ENCODE data around the gene MSMB. TPM values are rescaled to one million over a fixed set of nuclear protein-coding genes. Genes with fewer than 3 reads are reported as not detected.
"Not testable (repeated sequence)": the region's sequence is repeated elsewhere in the genome, so short reads cannot be mapped to it uniquely, and the experiment has no call there.

Gene MSMB
- total RNA-seq, 2 donors from 2014 or later = not detected

DNA sequence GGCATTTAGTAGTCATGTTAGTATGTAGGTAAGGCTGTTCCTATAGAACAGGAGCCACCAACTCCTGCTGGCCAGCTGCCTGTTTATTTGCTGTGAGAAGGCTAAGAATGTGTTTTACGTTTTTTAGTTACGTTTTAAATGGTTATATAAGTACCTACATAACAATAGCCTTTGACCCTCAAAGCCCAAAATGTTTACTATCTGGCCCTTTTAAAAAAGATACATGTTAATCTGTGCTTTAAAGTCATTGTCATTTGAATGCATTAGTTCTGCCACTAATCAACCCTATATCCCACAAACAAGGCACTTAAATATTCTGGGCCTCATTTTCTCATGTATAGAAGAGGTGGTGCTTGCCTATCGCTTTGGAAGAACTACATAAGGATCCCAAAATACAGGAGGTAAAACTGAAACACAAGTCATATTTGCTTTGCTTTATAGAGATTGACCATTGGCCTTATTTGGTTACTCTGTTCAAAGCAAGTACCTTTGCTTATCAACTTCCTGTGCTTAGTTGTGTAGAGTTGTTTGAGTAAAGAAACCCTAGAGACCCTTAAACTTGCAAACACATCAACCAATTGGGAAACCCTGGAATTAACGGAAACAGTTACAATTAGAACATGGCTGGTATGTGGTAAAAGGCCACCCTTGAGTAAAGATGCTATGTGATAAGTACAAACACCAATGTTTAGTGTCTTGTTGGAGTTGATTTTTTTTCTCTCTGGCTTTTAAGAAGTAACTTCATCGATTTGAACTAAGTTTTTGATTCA is 47.9 kb downstream of the MSMB start:
- Histone ChIP-seq H3K36me3 (peaks cover 9% of the 10 kb centered on the region), H3K9me3 (no peaks in the 10 kb centered on the region), H3K27ac (no peak overlapping the region), H3K27me3 (replicated peaks; ENCODE audit: insufficient read depth) (no peaks in the 10 kb centered on the region), H3K4me3 (no peak overlapping the region), H3K4me1 (ENCODE audit: control insufficient read depth in 1 of 2, low read depth in 2 of 2) (no peaks in the 10 kb centered on the region)
- DNase-seq (ENCODE audit: low spot score) (no peak), ATAC-seq (ENCODE audit: insufficient number of reproducible peaks, low FRiP score, low read depth) (no peak)
- TF ChIP-seq, protein P1, sequence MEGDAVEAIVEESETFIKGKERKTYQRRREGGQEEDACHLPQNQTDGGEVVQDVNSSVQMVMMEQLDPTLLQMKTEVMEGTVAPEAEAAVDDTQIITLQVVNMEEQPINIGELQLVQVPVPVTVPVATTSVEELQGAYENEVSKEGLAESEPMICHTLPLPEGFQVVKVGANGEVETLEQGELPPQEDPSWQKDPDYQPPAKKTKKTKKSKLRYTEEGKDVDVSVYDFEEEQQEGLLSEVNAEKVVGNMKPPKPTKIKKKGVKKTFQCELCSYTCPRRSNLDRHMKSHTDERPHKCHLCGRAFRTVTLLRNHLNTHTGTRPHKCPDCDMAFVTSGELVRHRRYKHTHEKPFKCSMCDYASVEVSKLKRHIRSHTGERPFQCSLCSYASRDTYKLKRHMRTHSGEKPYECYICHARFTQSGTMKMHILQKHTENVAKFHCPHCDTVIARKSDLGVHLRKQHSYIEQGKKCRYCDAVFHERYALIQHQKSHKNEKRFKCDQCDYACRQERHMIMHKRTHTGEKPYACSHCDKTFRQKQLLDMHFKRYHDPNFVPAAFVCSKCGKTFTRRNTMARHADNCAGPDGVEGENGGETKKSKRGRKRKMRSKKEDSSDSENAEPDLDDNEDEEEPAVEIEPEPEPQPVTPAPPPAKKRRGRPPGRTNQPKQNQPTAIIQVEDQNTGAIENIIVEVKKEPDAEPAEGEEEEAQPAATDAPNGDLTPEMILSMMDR (IDR thresholded peaks at IDR 0.05) = no peak

DNA sequence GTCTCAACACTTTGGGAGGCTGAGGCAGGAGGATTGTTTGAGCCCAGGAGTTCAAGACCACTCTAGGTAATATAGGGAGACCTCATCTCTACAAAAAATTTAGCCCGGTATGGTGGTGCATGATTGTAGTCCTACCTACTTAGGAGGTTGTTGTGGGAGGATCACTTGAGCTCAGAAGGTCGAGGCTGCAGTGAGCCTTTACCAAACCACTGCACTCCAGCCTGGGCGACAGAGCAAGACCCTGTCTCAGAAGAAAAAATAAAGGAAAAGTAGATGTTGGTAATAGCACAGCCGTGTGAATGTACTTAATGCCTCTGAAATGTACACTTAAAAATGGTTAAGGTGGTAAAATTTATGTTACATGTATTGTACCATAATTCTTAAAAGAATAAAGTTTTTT is 48.5 kb downstream of the MSMB start:
- Histone ChIP-seq H3K9me3 (no peaks in the 10 kb centered on the region), H3K4me3 (no peak overlapping the region), H3K4me1 (ENCODE audit: control insufficient read depth in 1 of 2, low read depth in 2 of 2) (no peaks in the 10 kb centered on the region), H3K27me3 (replicated peaks; ENCODE audit: insufficient read depth) (no peaks in the 10 kb centered on the region), H3K27ac (no peak overlapping the region), H3K36me3 (peaks cover 7% of the 10 kb centered on the region)
- TF ChIP-seq, protein P1 (IDR thresholded peaks at IDR 0.05) = no peak
- DNase-seq (ENCODE audit: low spot score) (no peak), ATAC-seq (ENCODE audit: insufficient number of reproducible peaks, low FRiP score, low read depth) (no peak)

DNA sequence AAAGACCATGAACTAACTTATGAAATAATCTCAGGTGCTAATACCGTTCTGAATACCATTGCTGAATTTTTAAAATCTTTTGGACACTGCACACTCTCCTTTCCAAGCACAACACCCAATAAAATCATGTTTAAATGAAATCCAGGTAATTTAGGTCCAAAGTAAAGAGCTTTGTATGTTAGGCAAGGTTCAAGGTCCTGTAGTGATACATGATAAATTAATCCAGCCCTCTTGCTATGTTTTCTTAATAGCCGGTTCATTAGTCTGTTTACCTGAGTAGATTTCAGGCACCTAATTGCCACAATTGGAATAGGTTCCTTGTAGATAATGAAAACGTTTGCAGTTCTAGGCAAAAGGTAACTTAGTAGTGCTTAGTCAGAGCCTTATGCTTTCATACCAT is 60.5 kb downstream of the MSMB start:
- H3K4me1 ChIP-seq (ENCODE audit: control insufficient read depth in 1 of 2, low read depth in 2 of 2); H3K9me3 ChIP-seq; DNase-seq (ENCODE audit: low spot score); H3K27ac ChIP-seq; H3K4me3 ChIP-seq; ATAC-seq (ENCODE audit: insufficient number of reproducible peaks, low FRiP score, low read depth); H3K27me3 ChIP-seq (replicated peaks; ENCODE audit: insufficient read depth); H3K36me3 ChIP-seq: not testable (repeated sequence)

DNA sequence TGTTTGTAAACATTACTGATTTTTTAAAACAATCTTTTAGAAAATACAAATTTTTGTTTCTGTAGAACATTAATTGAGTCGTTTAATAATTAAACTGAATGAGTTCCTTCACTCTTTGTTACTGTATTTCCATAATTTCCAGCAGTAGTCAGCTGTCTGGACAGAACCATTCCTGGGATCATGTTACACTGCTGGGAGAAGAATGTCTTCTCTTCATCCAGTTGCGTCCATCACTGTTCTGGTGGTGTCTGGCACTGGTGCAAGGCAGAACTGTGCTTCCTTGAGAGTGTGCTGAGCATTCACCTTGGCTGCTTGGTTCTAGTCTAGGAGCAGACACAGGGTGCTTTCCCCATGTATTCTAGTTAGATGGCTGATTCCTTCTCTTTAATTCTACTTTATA is 61.6 kb downstream of the MSMB start:
- not testable (repeated sequence) for H3K4me3 ChIP-seq; H3K27me3 ChIP-seq (replicated peaks; ENCODE audit: insufficient read depth); H3K9me3 ChIP-seq; H3K4me1 ChIP-seq (ENCODE audit: control insufficient read depth in 1 of 2, low read depth in 2 of 2); DNase-seq (ENCODE audit: low spot score); H3K27ac ChIP-seq; ATAC-seq (ENCODE audit: insufficient number of reproducible peaks, low FRiP score, low read depth); H3K36me3 ChIP-seq

DNA sequence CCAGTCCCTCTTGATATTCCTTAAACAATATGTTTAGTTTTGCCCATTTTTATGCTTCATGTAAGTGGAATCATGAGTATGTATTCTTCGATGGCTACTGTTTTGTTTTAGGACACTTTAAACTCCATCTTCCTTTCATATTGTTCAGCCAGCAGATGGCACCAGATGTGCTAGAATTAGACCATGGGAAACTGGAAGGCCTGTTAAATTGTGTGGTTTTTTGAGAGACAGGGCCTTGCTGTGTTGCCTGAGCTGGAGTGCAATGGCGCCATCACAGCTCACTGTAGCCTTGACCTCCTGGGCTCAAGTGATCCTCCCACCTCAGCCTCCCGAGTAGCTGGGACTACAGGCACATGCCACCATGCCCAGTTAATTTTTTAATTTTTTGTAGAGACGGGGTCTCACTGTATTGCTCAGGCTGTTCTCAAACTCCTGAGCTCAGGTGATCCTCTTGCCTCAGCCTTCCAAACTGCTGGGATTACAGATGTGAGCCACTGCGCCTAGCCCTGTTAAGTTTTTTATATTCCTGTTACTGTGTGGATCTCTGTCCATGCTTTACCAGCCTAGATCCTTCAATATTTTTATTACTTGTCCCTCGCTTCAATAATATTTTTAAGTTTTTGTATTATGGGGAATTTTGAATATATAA is 62.4 kb downstream of the MSMB start:
- not testable (repeated sequence) for H3K9me3 ChIP-seq; ATAC-seq (ENCODE audit: insufficient number of reproducible peaks, low FRiP score, low read depth); H3K4me1 ChIP-seq (ENCODE audit: control insufficient read depth in 1 of 2, low read depth in 2 of 2); H3K36me3 ChIP-seq; H3K27me3 ChIP-seq (replicated peaks; ENCODE audit: insufficient read depth); H3K27ac ChIP-seq; H3K4me3 ChIP-seq; DNase-seq (ENCODE audit: low spot score)

Other genes with a start within 250 kb of the MSMB start
- gene AGAP4, start 198.8 kb downstream of the MSMB start, total RNA-seq = 10 to 100 TPM; 10.3 to 20.5 TPM
- 10 to 100 TPM; 37.9 to 51.5 TPM for gene TIMM23, start 73.8 kb downstream of the MSMB start, total RNA-seq
- 100 to 1,000 TPM; 101 to 111 TPM for gene NCOA4, start 15.6 kb downstream of the MSMB start, total RNA-seq
- not detected for gene ANTXRL, start 240.7 kb upstream of the MSMB start, total RNA-seq